Measurements from ENCODE around the gene FHIT. TPM values are rescaled to one million over a fixed set of nuclear protein-coding genes. Genes with fewer than 3 reads are reported as not detected.
A peak's percentile ranks its signal among the peaks of the same experiment; 100 is the strongest.

The FHIT gene
- total and polyA plus RNA-seq, 7 donors, result 0.98 to 10.4 (median 4.0) TPM

DNA sequence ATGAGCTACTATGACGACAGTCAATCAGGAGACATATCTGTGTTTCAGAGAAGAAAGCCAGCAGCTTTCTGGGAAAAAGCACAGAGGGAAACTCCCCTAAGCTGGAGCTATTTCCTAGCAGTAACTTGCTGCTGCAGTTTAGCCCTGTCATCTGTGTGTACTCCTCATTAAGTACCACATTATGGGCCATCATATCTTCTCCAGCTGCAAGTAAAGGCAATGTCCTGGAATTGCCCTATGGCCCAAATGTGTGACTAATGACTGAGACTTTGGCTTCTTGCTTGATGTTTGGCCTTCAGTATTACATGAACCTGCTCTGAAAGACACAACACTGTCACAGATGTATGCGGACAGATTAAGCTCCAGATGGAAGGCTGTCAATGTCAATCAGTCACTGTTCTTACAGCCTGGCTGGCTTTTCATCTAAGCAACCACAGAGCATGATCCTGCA is 190.8 kb downstream of the FHIT start:
- H3K27me3 ChIP-seq (ENCODE audit: insufficient read depth in 3 of 3, low read length in 2 of 3), result no peaks in the 10 kb centered on the region
- DNase-seq, result no peak
- no peak overlapping the region for H3K27ac ChIP-seq
- H3K36me3 ChIP-seq (ENCODE audit: insufficient read depth in 1 of 2, low read depth in 1 of 2), result no peaks in the 10 kb centered on the region
- ATAC-seq, result peak; percentile 77 to 87 (median 82)
- TF ChIP-seq, protein P1, sequence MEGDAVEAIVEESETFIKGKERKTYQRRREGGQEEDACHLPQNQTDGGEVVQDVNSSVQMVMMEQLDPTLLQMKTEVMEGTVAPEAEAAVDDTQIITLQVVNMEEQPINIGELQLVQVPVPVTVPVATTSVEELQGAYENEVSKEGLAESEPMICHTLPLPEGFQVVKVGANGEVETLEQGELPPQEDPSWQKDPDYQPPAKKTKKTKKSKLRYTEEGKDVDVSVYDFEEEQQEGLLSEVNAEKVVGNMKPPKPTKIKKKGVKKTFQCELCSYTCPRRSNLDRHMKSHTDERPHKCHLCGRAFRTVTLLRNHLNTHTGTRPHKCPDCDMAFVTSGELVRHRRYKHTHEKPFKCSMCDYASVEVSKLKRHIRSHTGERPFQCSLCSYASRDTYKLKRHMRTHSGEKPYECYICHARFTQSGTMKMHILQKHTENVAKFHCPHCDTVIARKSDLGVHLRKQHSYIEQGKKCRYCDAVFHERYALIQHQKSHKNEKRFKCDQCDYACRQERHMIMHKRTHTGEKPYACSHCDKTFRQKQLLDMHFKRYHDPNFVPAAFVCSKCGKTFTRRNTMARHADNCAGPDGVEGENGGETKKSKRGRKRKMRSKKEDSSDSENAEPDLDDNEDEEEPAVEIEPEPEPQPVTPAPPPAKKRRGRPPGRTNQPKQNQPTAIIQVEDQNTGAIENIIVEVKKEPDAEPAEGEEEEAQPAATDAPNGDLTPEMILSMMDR (IDR thresholded peaks at IDR 0.05), result no peak
- no peaks in the 10 kb centered on the region for H3K4me1 ChIP-seq
- H3K4me3 ChIP-seq, result no peak overlapping the region
- intact Hi-C loops (cut with DNase I), result no loop called here
- no peaks in the 10 kb centered on the region for H3K9me3 ChIP-seq
- WGBS, 3 donors, result 26 to 44% (median 38%) methylated on average over 2 of the region's 2 CpGs

DNA sequence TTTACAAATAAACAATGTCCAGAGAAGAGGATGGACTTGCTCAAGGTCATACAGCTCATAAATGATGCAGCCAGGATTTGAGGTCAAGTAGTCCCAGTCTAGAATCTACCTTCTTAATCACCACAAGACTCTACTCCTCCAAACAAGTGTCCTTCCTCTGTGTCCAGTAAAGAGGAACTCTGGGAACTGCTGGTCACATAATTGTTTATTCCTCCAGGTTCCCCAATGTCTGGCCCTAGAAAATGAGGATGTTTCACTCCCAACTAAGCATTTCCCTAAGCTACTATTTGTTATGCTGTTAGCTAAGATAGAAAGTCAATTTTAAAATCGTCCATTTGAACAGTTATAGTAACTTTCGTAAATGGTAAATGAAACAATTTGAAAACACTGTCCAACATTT is 192.4 kb downstream of the FHIT start:
- H3K27ac ChIP-seq, result no peak overlapping the region
- DNase-seq, result no peak
- WGBS, 3 donors, result 74 to 82% (median 79%) methylated on average over 2 of the region's 2 CpGs
- intact Hi-C loops (cut with DNase I), result no loop called here
- no peaks in the 10 kb centered on the region for H3K27me3 ChIP-seq (ENCODE audit: insufficient read depth in 3 of 3, low read length in 2 of 3)
- H3K36me3 ChIP-seq (ENCODE audit: insufficient read depth in 1 of 2, low read depth in 1 of 2), result no peaks in the 10 kb centered on the region
- no peak for ATAC-seq
- no peak overlapping the region for H3K4me3 ChIP-seq
- TF ChIP-seq, protein P1 (IDR thresholded peaks at IDR 0.05), result no peak
- no peaks in the 10 kb centered on the region for H3K9me3 ChIP-seq
- no peaks in the 10 kb centered on the region for H3K4me1 ChIP-seq

DNA sequence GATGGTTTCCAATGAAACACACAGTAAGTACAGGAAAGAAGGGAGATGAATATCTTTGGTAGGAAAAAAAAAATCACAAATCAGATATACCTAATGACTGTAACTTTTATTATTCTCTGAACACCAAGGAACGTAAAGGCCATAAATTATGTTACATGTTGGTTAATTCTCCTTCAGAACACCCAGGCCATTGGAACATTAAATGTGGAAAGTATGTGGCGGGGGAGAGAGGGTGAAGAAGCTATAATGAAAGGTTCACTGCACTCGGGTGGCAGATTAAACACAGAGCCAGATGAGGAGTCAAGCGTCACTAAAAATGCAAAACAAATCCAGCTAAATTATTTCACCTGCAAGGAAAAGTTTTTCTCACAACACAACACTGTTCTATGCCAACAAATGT is 193.8 kb downstream of the FHIT start:
- intact Hi-C loops (cut with DNase I), result no loop called here
- TF ChIP-seq, protein P1 (IDR thresholded peaks at IDR 0.05), result no peak
- no peak for ATAC-seq
- H3K27ac ChIP-seq, result no peak overlapping the region
- no peaks in the 10 kb centered on the region for H3K4me1 ChIP-seq
- H3K36me3 ChIP-seq (ENCODE audit: insufficient read depth in 1 of 2, low read depth in 1 of 2), result no peaks in the 10 kb centered on the region
- H3K27me3 ChIP-seq (ENCODE audit: insufficient read depth in 3 of 3, low read length in 2 of 3), result no peaks in the 10 kb centered on the region
- no peak for DNase-seq
- 62 to 74% (median 73%) methylated on average over 4 of the region's 4 CpGs for WGBS, 3 donors
- H3K4me3 ChIP-seq, result no peak overlapping the region
- H3K9me3 ChIP-seq, result no peaks in the 10 kb centered on the region

DNA sequence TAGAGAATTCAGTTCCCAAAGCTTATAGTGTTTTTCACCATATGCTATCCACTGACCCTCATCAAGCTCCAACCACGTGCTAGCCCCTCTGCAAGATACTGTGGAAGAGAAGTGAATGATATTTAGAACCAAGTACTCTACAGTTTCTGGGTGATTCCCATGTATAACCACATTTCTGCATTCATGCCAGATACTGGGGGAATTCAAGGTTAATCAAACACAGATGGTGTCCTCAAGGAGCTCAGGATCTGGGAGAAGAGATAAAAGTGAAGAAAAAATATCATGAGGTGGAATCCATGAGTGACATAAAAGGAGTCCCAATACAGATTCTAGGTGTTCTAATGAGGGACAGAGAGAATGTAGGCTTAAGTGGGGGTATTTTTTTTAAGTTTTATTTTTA is 195.8 kb downstream of the FHIT start:
- DNase-seq, result no peak
- H3K36me3 ChIP-seq (ENCODE audit: insufficient read depth in 1 of 2, low read depth in 1 of 2), result no peaks in the 10 kb centered on the region
- TF ChIP-seq, protein P1 (IDR thresholded peaks at IDR 0.05), result no peak
- H3K9me3 ChIP-seq, result no peaks in the 10 kb centered on the region
- H3K27me3 ChIP-seq (ENCODE audit: insufficient read depth in 3 of 3, low read length in 2 of 3), result no peaks in the 10 kb centered on the region
- H3K4me3 ChIP-seq, result no peak overlapping the region
- intact Hi-C loops (cut with DNase I), result no loop called here
- no peak overlapping the region for H3K27ac ChIP-seq
- no peak for ATAC-seq
- no peaks in the 10 kb centered on the region for H3K4me1 ChIP-seq
- 82 to 91% (median 91%) methylated on average over 1 of the region's 1 CpG for WGBS, 3 donors

DNA sequence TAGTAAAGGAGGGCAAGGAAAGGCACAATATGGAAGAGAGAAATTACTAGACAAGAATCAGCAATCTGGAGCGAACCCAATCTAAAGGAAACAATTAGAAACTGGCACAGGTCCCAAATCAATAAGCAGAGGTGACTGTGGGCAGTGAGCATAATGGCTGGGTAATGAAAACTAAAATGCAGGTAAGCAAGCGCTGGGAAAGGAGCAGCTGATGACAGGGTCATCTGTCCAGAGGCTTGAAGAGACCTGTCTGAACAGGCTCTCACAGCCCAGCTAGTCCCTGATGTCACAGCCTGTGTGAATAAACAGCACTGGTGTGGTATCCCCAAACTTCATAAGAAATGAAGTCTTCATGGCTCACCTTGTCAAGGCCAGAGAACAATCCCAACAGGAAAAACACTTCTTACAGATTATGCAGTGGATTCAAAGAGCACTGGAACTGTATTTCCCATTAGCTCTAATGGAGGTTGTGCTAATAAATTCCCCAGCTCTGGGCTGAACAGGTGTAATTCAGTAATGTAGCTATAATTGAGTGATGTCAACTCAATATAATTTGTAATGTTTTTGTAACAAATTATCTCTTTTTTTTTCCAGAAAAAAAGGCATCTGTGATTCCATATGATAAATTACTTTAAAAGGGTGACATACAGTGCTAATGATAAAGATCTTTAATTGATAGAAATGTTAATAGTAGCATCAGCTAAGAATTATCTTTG is 197.3 kb downstream of the FHIT start:
- TF ChIP-seq, protein P1 (IDR thresholded peaks at IDR 0.05), result no peak
- 90 to 95% (median 92%) methylated on average over 2 of the region's 2 CpGs for WGBS, 3 donors
- no peak for DNase-seq

More for the DNA sequence above, 197.3 kb downstream of the FHIT start:
- H3K27ac ChIP-seq, result no peak overlapping the region
- H3K4me1 ChIP-seq, result no peaks in the 10 kb centered on the region
- intact Hi-C loops (cut with DNase I), result no loop called here
- no peaks in the 10 kb centered on the region for H3K36me3 ChIP-seq (ENCODE audit: insufficient read depth in 1 of 2, low read depth in 1 of 2)
- no peaks in the 10 kb centered on the region for H3K27me3 ChIP-seq (ENCODE audit: insufficient read depth in 3 of 3, low read length in 2 of 3)
- H3K9me3 ChIP-seq, result no peaks in the 10 kb centered on the region
- H3K4me3 ChIP-seq, result no peak overlapping the region
- no peak for ATAC-seq

Measured in psoas muscle (tissue), 8 donors.